ENCODE results near the gene ULK4. TPM values are rescaled to one million over a fixed set of nuclear protein-coding genes. Genes with fewer than 3 reads are reported as not detected.

ULK4 gene
- total RNA-seq, 1 donor from 2014 or later = 18.6 TPM

GRCh38 chr3:41975416-41976103, 13.7 kb upstream of the ULK4 start:
- Mint-ChIP-seq H3K9me3 (no peaks in the 10 kb centered on the region), H3K27ac (no peak overlapping the region), H3K27me3 (no peaks in the 10 kb centered on the region), H3K36me3 (ENCODE audit: low read depth) (no peaks in the 10 kb centered on the region), H3K4me1 (peaks cover 2% of the 10 kb centered on the region), H3K4me3 (no peak overlapping the region)
- intact Hi-C loops (cut with micrococcal nuclease) = no loop called here
- ATAC-seq (ENCODE audit: low read depth) = no peak
- TF ChIP-seq CTCF (IDR thresholded peaks at IDR 0.05) = no peak
- ChIA-PET POLR2A (no interaction called here), CTCF (no interaction called here)
- no peak for DNase-seq

GRCh38 chr3:41974223-41974622, 12.3 kb upstream of the ULK4 start:
- Mint-ChIP-seq H3K27me3 (no peaks in the 10 kb centered on the region), H3K27ac (no peak overlapping the region), H3K4me3 (no peak overlapping the region), H3K36me3 (ENCODE audit: low read depth) (no peaks in the 10 kb centered on the region), H3K4me1 (peaks cover 2% of the 10 kb centered on the region), H3K9me3 (no peaks in the 10 kb centered on the region)
- DNase-seq (no peak), ATAC-seq (ENCODE audit: low read depth) (no peak)
- CTCF ChIA-PET = no interaction called here
- no peak for TF ChIP-seq CTCF (IDR thresholded peaks at IDR 0.05)
- intact Hi-C loops (cut with micrococcal nuclease) = no loop called here
- POLR2A ChIA-PET = no interaction called here

GRCh38 chr3:41972802-41973201, 10.9 kb upstream of the ULK4 start:
- no peak overlapping the region for H3K27ac Mint-ChIP-seq
- POLR2A ChIA-PET = interaction anchor here (1.1 kb wide), 1 partner anchor 11 kb away, joined by 5 read pairs; the partner anchor contains the start of gene ULK4
- intact Hi-C loops (cut with micrococcal nuclease) = no loop called here

GRCh38 chr3:41966206-41966605, 4.3 kb upstream of the ULK4 start:
- H3K4me3 Mint-ChIP-seq = no peak overlapping the region
- no peaks in the 10 kb centered on the region for H3K9me3 Mint-ChIP-seq
- TF ChIP-seq CTCF (IDR thresholded peaks at IDR 0.05) = no peak
- ATAC-seq (ENCODE audit: low read depth) = no peak
- POLR2A ChIA-PET = no interaction called here
- intact Hi-C loops (cut with micrococcal nuclease) = no loop called here
- H3K4me1 Mint-ChIP-seq = peaks cover 7% of the 10 kb centered on the region
- H3K36me3 Mint-ChIP-seq (ENCODE audit: low read depth) = peaks cover 9% of the 10 kb centered on the region
- H3K27me3 Mint-ChIP-seq = no peaks in the 10 kb centered on the region
- no peak for DNase-seq
- CTCF ChIA-PET = no interaction called here
- H3K27ac Mint-ChIP-seq = no peak overlapping the region

More at GRCh38 chr3:41972802-41973201, 10.9 kb upstream of the ULK4 start:
- Mint-ChIP-seq H3K9me3 (no peaks in the 10 kb centered on the region), H3K4me1 (peaks cover 2% of the 10 kb centered on the region), H3K4me3 (no peak overlapping the region), H3K36me3 (ENCODE audit: low read depth) (no peaks in the 10 kb centered on the region), H3K27me3 (no peaks in the 10 kb centered on the region)
- TF ChIP-seq CTCF (IDR thresholded peaks at IDR 0.05) = no peak
- ATAC-seq (ENCODE audit: low read depth) (no peak), DNase-seq (no peak)
- CTCF ChIA-PET = no interaction called here

GRCh38 chr3:41963823-41964222, 1.9 kb upstream of the ULK4 start:
- H3K4me3 Mint-ChIP-seq = no peak overlapping the region
- peaks cover 14% of the 10 kb centered on the region for H3K4me1 Mint-ChIP-seq
- ATAC-seq (ENCODE audit: low read depth) = no peak
- DNase-seq = no peak
- H3K27ac Mint-ChIP-seq = no peak overlapping the region
- CTCF ChIA-PET = interaction anchor here (1.9 kb wide), 1 partner anchor 136 kb away, joined by 6 read pairs; no protein-coding TSS in a partner anchor
- intact Hi-C loops (cut with micrococcal nuclease) = loop anchor here (2.0 to 5.0 kb wide), 5 partner anchors 77 to 809 kb away; partner anchors contain the start of genes CCDC13, CTNNB1, NKTR and VIPR1
- TF ChIP-seq CTCF (IDR thresholded peaks at IDR 0.05) = no peak
- no peaks in the 10 kb centered on the region for H3K27me3 Mint-ChIP-seq
- H3K9me3 Mint-ChIP-seq = no peaks in the 10 kb centered on the region
- POLR2A ChIA-PET = no interaction called here
- H3K36me3 Mint-ChIP-seq (ENCODE audit: low read depth) = peaks cover 9% of the 10 kb centered on the region
